Panc1 (cell line): ENCODE measurements around the gene TAS2R8.

Experiments used
- POLR2AphosphoS5 ChIP-seq: IDR thresholded peaks from 2 replicates; pipeline ENCODE4 v1.6.1; 2012; ENCODE audit warnings: mild to moderate bottlenecking, low read depth, low read length, moderate library complexity
- REST ChIP-seq, 2 experiments: IDR thresholded peaks; 2 replicates each; pipeline ENCODE4 v1.6.1; 2011 to 2012; ENCODE audit warnings: low read depth in 2 of 2, control low read depth in 1 of 2, low read length in 1 of 2, mild to moderate bottlenecking in 1 of 2, moderate library complexity in 1 of 2; ENCODE audit not compliant: insufficient read depth in 1 of 2
- SIN3A ChIP-seq: IDR thresholded peaks from 2 replicates; pipeline ENCODE4 v1.6.1; 2012; ENCODE audit warnings: low read depth, mild to moderate bottlenecking, low read length, moderate library complexity, borderline replicate concordance; ENCODE audit not compliant: insufficient read depth
- TF ChIP-seq, protein P1 (sequence below): fragments of 450-650 bp; IDR thresholded peaks from 2 replicates; pipeline ENCODE4 v1.5.1; 2017; ENCODE audit warnings: mild to moderate bottlenecking

DNA sequence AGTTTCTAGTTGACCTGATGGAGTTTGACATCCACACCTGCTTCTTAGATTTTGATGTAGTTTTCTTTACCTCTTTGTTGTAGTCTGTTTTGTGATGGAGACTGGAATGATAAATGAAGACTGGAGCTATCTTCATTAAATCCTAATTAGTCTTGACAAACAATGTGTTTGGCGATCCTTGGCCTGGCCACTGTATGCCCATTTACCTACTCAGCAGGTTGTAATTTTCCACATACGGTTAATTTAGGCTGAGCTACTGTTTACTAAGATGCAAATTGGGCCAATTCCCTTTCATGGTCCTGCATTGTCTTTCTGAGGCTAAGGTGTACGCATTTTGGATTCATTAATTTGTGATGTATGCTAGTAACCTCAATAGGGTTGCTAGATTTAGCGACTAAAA, 4.5 kb downstream of the TAS2R8 start, which contains the start of gene TAS2R7:
- TF ChIP-seq, protein P1, sequence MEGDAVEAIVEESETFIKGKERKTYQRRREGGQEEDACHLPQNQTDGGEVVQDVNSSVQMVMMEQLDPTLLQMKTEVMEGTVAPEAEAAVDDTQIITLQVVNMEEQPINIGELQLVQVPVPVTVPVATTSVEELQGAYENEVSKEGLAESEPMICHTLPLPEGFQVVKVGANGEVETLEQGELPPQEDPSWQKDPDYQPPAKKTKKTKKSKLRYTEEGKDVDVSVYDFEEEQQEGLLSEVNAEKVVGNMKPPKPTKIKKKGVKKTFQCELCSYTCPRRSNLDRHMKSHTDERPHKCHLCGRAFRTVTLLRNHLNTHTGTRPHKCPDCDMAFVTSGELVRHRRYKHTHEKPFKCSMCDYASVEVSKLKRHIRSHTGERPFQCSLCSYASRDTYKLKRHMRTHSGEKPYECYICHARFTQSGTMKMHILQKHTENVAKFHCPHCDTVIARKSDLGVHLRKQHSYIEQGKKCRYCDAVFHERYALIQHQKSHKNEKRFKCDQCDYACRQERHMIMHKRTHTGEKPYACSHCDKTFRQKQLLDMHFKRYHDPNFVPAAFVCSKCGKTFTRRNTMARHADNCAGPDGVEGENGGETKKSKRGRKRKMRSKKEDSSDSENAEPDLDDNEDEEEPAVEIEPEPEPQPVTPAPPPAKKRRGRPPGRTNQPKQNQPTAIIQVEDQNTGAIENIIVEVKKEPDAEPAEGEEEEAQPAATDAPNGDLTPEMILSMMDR = no peak
- no peak for TF ChIP-seq POLR2AphosphoS5
- no peak for TF ChIP-seq REST (IDR thresholded peaks at IDR 0.05; ENCODE audit: insufficient read depth in 1 of 2, low read depth in 2 of 2, low read length in 1 of 2)
- TF ChIP-seq SIN3A = no peak
